IPS DF 6.9 (cell line): Measurements from ENCODE around the gene YOD1.

ENCODE experiments used
- DNase-seq: peaks from one replicate; pipeline ENCODE4 v3.0.0-alpha.2; 2013; ENCODE audit warnings: low read depth, low spot score
- H3K27ac ChIP-seq: one replicate; pipeline ENCODE4 v1.5.1; 2013; ENCODE audit warnings: low read length, control low read depth
- H3K27me3 ChIP-seq: 2 replicates; pipeline ENCODE4 v1.6.1; 2013; ENCODE audit warnings: mild to moderate bottlenecking, low read length; ENCODE audit not compliant: control insufficient read depth, insufficient read depth
- H3K36me3 ChIP-seq: 2 replicates; pipeline ENCODE4 v1.6.1; 2013; ENCODE audit warnings: low read length; ENCODE audit not compliant: control insufficient read depth, insufficient read depth
- H3K4me1 ChIP-seq: 2 replicates; pipeline ENCODE4 v1.6.1; 2013; ENCODE audit warnings: low read length; ENCODE audit not compliant: control insufficient read depth, insufficient read depth
- H3K4me3 ChIP-seq: 2 replicates; pipeline ENCODE4 v1.5.1; 2013; ENCODE audit warnings: mild to moderate bottlenecking, low read length
- H3K9me3 ChIP-seq: 2 replicates; pipeline ENCODE4 v1.6.1; 2013; ENCODE audit warnings: low read length, inconsistent platforms; ENCODE audit not compliant: control insufficient read depth, insufficient read depth
- WGBS: extraction: QIAGEN DNeasy Blood & Tissue Kit; methylation state at CpG from one replicate; pipeline ENCODE4 v1.1.7; 2013; ENCODE audit warnings: mixed read lengths, missing lambda C conversion rate; ENCODE audit not compliant: insufficient read length, insufficient coverage; 5-methylcytosine and 5-hydroxymethylcytosine counted together

The YOD1 gene

GRCh38 chr1:207019661-207020060, 31.3 kb downstream of the YOD1 start:
- H3K4me3 ChIP-seq, result no peak overlapping the region
- no CpG with 5 or more reads among the region's 2 CpGs for WGBS
- H3K27me3 ChIP-seq, result no peaks in the 10 kb centered on the region
- no peak for DNase-seq
- H3K9me3 ChIP-seq, result no peaks in the 10 kb centered on the region
- H3K36me3 ChIP-seq, result no peaks in the 10 kb centered on the region
- H3K4me1 ChIP-seq, result peaks cover 1% of the 10 kb centered on the region; the same call in 1 of the 2 replicates
- H3K27ac ChIP-seq, result no peak overlapping the region

GRCh38 chr1:207019161-207019560, 31.8 kb downstream of the YOD1 start:
- Histone ChIP-seq H3K27ac (no peak overlapping the region), H3K9me3 (no peaks in the 10 kb centered on the region), H3K4me3 (no peak overlapping the region), H3K4me1 (no peaks in the 10 kb centered on the region), H3K36me3 (no peaks in the 10 kb centered on the region), H3K27me3 (no peaks in the 10 kb centered on the region)
- no peak for DNase-seq
- no CpG with 5 or more reads among the region's 2 CpGs for WGBS

DNA sequence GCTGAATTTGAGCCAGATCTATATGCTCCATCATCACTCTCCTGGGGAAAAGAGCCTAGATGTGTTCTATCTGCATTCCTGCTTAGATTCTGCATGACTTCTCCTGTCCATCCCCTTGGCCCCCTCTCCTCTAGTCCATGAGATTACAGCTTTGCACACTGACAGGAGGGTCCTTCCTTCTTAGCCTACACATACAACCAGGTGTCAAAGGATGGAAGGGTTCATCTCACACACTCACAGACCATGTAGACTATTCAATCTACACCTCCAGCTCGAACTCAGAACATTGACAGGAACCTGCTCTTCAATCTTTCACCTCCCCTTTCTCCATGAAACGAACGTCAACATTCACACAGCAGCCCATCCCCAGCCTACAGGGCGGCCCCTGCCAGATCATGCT, 32.3 kb downstream of the YOD1 start:
- DNase-seq, result no peak
- no peaks in the 10 kb centered on the region for H3K36me3 ChIP-seq
- H3K27ac ChIP-seq, result no peak overlapping the region
- no CpG with 5 or more reads among the region's 4 CpGs for WGBS
- H3K4me1 ChIP-seq, result no peaks in the 10 kb centered on the region
- no peaks in the 10 kb centered on the region for H3K9me3 ChIP-seq
- H3K27me3 ChIP-seq, result no peaks in the 10 kb centered on the region
- no peak overlapping the region for H3K4me3 ChIP-seq

- Histone ChIP-seq H3K4me3 (no peak overlapping the region), H3K27ac (no peak overlapping the region), H3K36me3 (no peaks in the 10 kb centered on the region), H3K27me3 (no peaks in the 10 kb centered on the region), H3K4me1 (no peaks in the 10 kb centered on the region), H3K9me3 (no peaks in the 10 kb centered on the region)
- WGBS, result no CpG with 5 or more reads among the region's 7 CpGs
- no peak for DNase-seq
Observed at GRCh38 chr1:207017615-207018559, 33.1 kb downstream of the YOD1 start.

DNA sequence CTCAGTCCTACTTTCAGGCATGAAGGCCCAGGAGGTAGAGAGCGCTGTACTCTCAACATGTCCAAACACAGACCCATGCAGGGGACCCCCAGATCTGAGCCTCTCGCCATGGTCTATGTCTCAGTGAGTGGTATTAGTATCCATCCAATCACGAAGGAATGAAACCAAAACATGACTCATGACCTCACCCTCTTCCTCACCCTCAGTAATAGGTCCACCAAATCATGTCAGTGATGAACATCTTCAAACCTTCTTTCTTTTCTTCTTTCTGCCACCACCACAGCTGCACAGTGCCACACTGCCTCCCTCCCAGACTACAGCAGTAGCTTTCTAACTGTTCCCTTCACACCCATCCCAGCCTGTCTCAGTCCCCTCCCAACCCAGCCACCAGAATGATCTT, 35.2 kb downstream of the YOD1 start:
- H3K9me3 ChIP-seq, result no peaks in the 10 kb centered on the region
- no peak overlapping the region for H3K27ac ChIP-seq
- no peaks in the 10 kb centered on the region for H3K4me1 ChIP-seq
- no peak overlapping the region for H3K4me3 ChIP-seq
- WGBS, result no CpG with 5 or more reads among the region's 3 CpGs
- no peak for DNase-seq
- H3K36me3 ChIP-seq, result no peaks in the 10 kb centered on the region
- no peaks in the 10 kb centered on the region for H3K27me3 ChIP-seq

- no peak for DNase-seq
- Histone ChIP-seq H3K27me3 (no peaks in the 10 kb centered on the region), H3K9me3 (no peaks in the 10 kb centered on the region), H3K36me3 (no peaks in the 10 kb centered on the region), H3K4me1 (no peaks in the 10 kb centered on the region), H3K4me3 (no peak overlapping the region), H3K27ac (no peak overlapping the region)
- no CpG with 5 or more reads among the region's 3 CpGs for WGBS
Observed at GRCh38 chr1:207014728-207015127, 36.3 kb downstream of the YOD1 start.

DNA sequence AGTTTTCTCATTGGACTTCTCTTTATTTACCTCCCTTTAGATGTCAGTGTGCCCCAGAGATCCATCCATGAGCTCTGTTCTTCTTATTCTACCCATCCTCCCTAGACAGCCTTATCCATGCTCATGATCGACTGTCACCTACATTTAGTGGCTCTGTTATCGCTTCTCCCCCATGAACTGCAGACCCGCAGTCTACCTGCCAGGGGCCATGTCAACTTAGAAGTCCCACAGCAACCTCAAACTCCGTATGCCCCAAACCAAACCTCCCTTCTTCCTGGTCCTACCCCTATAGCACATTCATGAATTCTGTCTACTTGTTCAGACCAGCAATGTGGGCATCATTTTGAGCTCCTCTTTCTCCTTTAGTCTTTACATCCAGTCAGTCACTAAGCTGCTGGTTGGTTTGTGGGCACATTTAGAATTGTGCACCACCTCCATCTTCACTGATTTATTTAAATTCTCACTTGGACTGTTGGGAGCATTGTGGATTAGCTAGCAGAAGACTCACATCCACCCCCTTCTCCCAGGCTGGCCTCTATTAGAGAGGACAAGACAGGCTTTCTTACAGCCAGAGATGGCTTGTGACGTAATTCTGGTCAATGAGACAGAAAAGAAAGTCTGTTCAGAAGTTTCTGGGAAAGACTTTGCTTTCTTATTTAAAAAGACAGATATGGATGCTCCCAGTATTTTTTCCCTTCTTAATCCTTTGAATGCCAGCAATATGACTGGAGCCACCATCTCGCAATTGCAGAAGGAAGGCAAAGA, 37.5 kb downstream of the YOD1 start:
- Histone ChIP-seq H3K4me3 (no peak overlapping the region), H3K27ac (no peak overlapping the region), H3K27me3 (no peaks in the 10 kb centered on the region), H3K36me3 (no peaks in the 10 kb centered on the region), H3K4me1 (no peaks in the 10 kb centered on the region), H3K9me3 (no peaks in the 10 kb centered on the region)
- no peak for DNase-seq
- no CpG with 5 or more reads among the region's 6 CpGs for whole genome bisulfite sequencing

DNA sequence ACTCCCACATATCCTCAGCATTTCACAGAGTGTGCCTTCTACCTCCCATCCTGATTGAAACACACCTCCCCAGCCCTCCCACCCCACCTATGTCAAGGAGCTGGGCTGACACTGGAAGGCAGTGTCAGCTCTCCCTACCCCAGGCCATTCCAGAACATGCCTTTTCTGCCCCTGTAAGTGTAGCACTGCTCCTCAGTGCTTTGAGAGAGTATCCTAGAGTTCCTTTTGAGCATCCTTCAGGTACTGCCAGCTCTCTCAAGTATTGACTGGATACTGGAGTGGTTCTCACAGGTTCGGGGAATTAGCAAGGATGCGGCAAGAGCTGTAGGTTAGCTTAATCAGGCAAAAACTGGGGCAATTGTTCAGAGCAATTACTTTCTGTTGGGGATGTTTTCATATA, 40.3 kb downstream of the YOD1 start:
- H3K27ac ChIP-seq, result no peak overlapping the region
- no peak for DNase-seq
- H3K36me3 ChIP-seq, result no peaks in the 10 kb centered on the region
- H3K9me3 ChIP-seq, result no peaks in the 10 kb centered on the region
- H3K4me1 ChIP-seq, result no peaks in the 10 kb centered on the region
- no CpG with 5 or more reads among the region's 2 CpGs for WGBS
- H3K27me3 ChIP-seq, result no peaks in the 10 kb centered on the region
- no peak overlapping the region for H3K4me3 ChIP-seq

GRCh38 chr1:207009945-207010344, 41.1 kb downstream of the YOD1 start:
- Histone ChIP-seq H3K27ac (no peak overlapping the region), H3K27me3 (no peaks in the 10 kb centered on the region), H3K36me3 (no peaks in the 10 kb centered on the region), H3K4me3 (no peak overlapping the region), H3K4me1 (no peaks in the 10 kb centered on the region), H3K9me3 (no peaks in the 10 kb centered on the region)
- WGBS, result no CpG with 5 or more reads among the region's 7 CpGs
- no peak for DNase-seq

DNA sequence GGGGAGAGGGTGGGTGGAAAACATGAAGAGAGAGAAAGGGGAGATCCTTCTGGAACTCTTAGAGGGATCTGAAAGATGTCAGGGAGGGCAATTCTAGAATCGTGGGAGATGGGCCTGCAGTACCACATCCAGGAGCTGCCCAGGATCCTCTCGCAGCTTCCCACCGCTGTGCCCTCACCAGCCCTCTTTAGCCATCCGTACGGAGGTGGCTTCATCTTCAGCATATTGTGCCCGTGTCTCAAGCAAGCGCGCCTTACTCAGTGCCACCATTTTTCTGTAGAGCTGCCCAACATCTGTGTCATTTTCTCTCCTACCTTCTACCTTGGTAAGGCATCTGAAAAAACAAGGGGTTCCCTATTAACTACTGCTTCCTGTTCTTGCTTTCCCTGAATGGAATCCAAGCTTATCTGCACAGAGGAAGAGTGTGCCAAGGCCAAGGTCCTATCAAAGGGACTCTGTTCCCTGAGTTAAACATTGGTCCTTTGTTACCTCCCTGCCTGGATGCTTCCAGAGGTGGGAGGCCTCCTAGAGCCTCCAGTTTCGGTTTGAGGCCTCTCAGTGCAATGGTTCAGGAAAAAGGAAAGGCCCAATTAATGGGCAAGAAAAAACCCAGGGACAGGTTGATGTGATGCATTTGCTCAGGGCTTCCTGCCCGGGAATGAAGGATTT, 41.7 kb downstream of the YOD1 start:
- Histone ChIP-seq H3K9me3 (no peaks in the 10 kb centered on the region), H3K27me3 (no peaks in the 10 kb centered on the region), H3K36me3 (no peaks in the 10 kb centered on the region), H3K27ac (no peak overlapping the region), H3K4me3 (no peak overlapping the region), H3K4me1 (no peaks in the 10 kb centered on the region)
- no peak for DNase-seq
- no CpG with 5 or more reads among the region's 10 CpGs for WGBS
